Mesenchymal stem cell (in vitro differentiated cells and primary cell): ENCODE data around the gene CHMP3. TPM values are rescaled to one million over a fixed set of nuclear protein-coding genes. Genes with fewer than 3 reads are reported as not detected.

Source experiments
- DNase-seq: peaks from one replicate; pipeline ENCODE4 v3.0.0-alpha.2; 2013
- H2AFZ ChIP-seq: one replicate; pipeline ENCODE4 v1.6.1; 2013; ENCODE audit warnings: low read depth, mild to moderate bottlenecking, control low read depth, inconsistent platforms, low read length, moderate library complexity
- H2AK5ac ChIP-seq: 2 replicates; pipeline ENCODE4 v1.6.1; 2013; ENCODE audit warnings: low read length, moderate library complexity, mild to moderate bottlenecking, inconsistent platforms; ENCODE audit not compliant: severe bottlenecking
- H2BK120ac ChIP-seq: one replicate; pipeline ENCODE4 v1.6.1; 2013; ENCODE audit warnings: low read depth, mild to moderate bottlenecking, inconsistent platforms, low read length, moderate library complexity
- H2BK12ac ChIP-seq, 2 experiments: one replicate each; pipeline ENCODE4 v1.6.1; 2013; ENCODE audit warnings: inconsistent platforms in 2 of 2, low read length in 2 of 2, mild to moderate bottlenecking in 2 of 2, moderate library complexity in 2 of 2, control low read depth in 1 of 2
- H2BK15ac ChIP-seq: one replicate; pipeline ENCODE4 v1.6.1; 2013; ENCODE audit warnings: mild to moderate bottlenecking, low read depth, inconsistent platforms; ENCODE audit not compliant: poor library complexity, severe bottlenecking
- H2BK5ac ChIP-seq: 2 replicates; pipeline ENCODE4 v1.6.1; 2013; ENCODE audit warnings: low read depth, mild to moderate bottlenecking, low read length, control low read depth, inconsistent platforms; ENCODE audit not compliant: poor library complexity, severe bottlenecking
- H3K14ac ChIP-seq, 2 experiments: one replicate each; pipeline ENCODE4 v1.6.1; 2013; ENCODE audit warnings: inconsistent platforms in 2 of 2, low read length in 2 of 2, control low read depth in 1 of 2, mild to moderate bottlenecking in 1 of 2, moderate library complexity in 1 of 2
- H3K18ac ChIP-seq, 2 experiments: one replicate each; pipeline ENCODE4 v1.6.1; 2013; ENCODE audit warnings: inconsistent platforms in 2 of 2, low read length in 2 of 2, control low read depth in 1 of 2, low read depth in 1 of 2, mild to moderate bottlenecking in 1 of 2
- H3K23ac ChIP-seq, 2 experiments: one replicate each; pipeline ENCODE4 v1.6.1; 2013; ENCODE audit warnings: inconsistent platforms in 2 of 2, low read length in 2 of 2, mild to moderate bottlenecking in 2 of 2, moderate library complexity in 2 of 2, control low read depth in 1 of 2
- H3K27ac ChIP-seq: 2 replicates; pipeline ENCODE4 v1.5.1; 2013; ENCODE audit warnings: mild to moderate bottlenecking, moderate library complexity, low read length, control low read depth, inconsistent platforms; ENCODE audit not compliant: poor library complexity, severe bottlenecking
- H3K27me3 ChIP-seq, 2 experiments: 2 replicates each; pipeline versions ENCODE4 v1.6.1 to v1.7.0; 2013; ENCODE audit warnings: low read length in 2 of 2, mild to moderate bottlenecking in 2 of 2, moderate library complexity in 2 of 2, control low read depth in 1 of 2, inconsistent platforms in 1 of 2; ENCODE audit not compliant: control insufficient read depth in 1 of 2, insufficient read depth in 1 of 2
- H3K36me3 ChIP-seq, 2 experiments: 2 replicates each; pipeline versions ENCODE4 v1.6.1 to v1.7.0; 2013; ENCODE audit warnings: low read length in 2 of 2, control low read depth in 1 of 2, inconsistent platforms in 1 of 2, low read depth in 1 of 2, mild to moderate bottlenecking in 1 of 2; ENCODE audit not compliant: insufficient read depth in 2 of 2, control insufficient read depth in 1 of 2
- H3K4ac ChIP-seq, 2 experiments: one replicate each; pipeline ENCODE4 v1.6.1; 2013; ENCODE audit warnings: inconsistent platforms in 2 of 2, low read length in 2 of 2, mild to moderate bottlenecking in 2 of 2, moderate library complexity in 2 of 2, control low read depth in 1 of 2, low read depth in 1 of 2
- H3K4me1 ChIP-seq: 2 replicates; pipeline ENCODE4 v1.6.1; 2013; ENCODE audit warnings: low read depth, low read length, control low read depth; ENCODE audit not compliant: control insufficient read depth, insufficient read depth
- H3K4me2 ChIP-seq: 2 replicates; pipeline ENCODE4 v1.6.1; 2013; ENCODE audit warnings: low read length, mild to moderate bottlenecking, inconsistent platforms; ENCODE audit not compliant: poor library complexity, severe bottlenecking
- H3K4me3 ChIP-seq, 2 experiments: 2 replicates each; pipeline versions ENCODE4 v1.5.1 to v1.7.0; 2013; ENCODE audit warnings: low read length in 2 of 2, mild to moderate bottlenecking in 2 of 2, control low read depth in 1 of 2, low read depth in 1 of 2; ENCODE audit not compliant: insufficient read depth in 1 of 2
- H3K79me1 ChIP-seq: replicated peaks from 2 replicates; pipeline ENCODE4 v1.6.1; 2013; ENCODE audit warnings: mild to moderate bottlenecking, control low read depth, low read length, inconsistent platforms; ENCODE audit not compliant: poor library complexity, severe bottlenecking
- H3K9ac ChIP-seq: 2 replicates; pipeline ENCODE4 v1.7.0; 2013; ENCODE audit warnings: mild to moderate bottlenecking, low read length, moderate library complexity
- H3K9me3 ChIP-seq: 2 replicates; pipeline ENCODE4 v1.7.0; 2013; ENCODE audit warnings: mild to moderate bottlenecking, low read length; ENCODE audit not compliant: control insufficient read depth
- H4K8ac ChIP-seq: one replicate; pipeline ENCODE4 v1.6.1; 2013; ENCODE audit warnings: inconsistent platforms, mild to moderate bottlenecking, low read length, moderate library complexity
- H4K91ac ChIP-seq: one replicate; pipeline ENCODE4 v1.6.1; 2013; ENCODE audit warnings: mild to moderate bottlenecking, low read length, inconsistent platforms
- WGBS: methylation state at CpG from one replicate; pipeline ENCODE4 v1.1.7; 2013; ENCODE audit warnings: mixed read lengths; 5-methylcytosine and 5-hydroxymethylcytosine counted together
- polyA plus RNA-seq, 2 experiments: library from polyadenylated mRNA; stranded (reverse); fragments of 200-250 nt; gene quantifications; one replicate each; pipeline ENCODE4 v1.2.3, GENCODE V29; 2013

The CHMP3 gene
- polyA plus RNA-seq (2013, experiment 1 of 2): 76.1 TPM
- polyA plus RNA-seq (2013, experiment 2 of 2): 77.7 TPM

- Histone ChIP-seq H4K91ac (peak within 1 kb of the TSS; percentile 84), H3K23ac (peak within 1 kb of the TSS in 1 of 2 experiments; percentile 64), H3K14ac (peak within 1 kb of the TSS in 1 of 2 experiments; percentile 94), H3K9ac (peak within 1 kb of the TSS; percentile 100), H3K9me3 (no peaks in the 10 kb centered on the region), H3K27ac (peak within 1 kb of the TSS; percentile 100), H3K4me1 (peaks cover 4% of the 10 kb centered on the region), H2AK5ac (peak within 1 kb of the TSS; percentile 82), H2BK12ac (peak within 1 kb of the TSS; percentile 14 to 65), H2AFZ (peak within 1 kb of the TSS; percentile 93), H3K18ac (peak within 1 kb of the TSS; percentile 94 to 99), H4K8ac (peak within 1 kb of the TSS; percentile 94), H3K4ac (peak within 1 kb of the TSS; percentile 84 to 88), H3K27me3 (no peaks in the 10 kb centered on the region), H3K4me2 (peak within 1 kb of the TSS; percentile 44), H2BK5ac (peak within 1 kb of the TSS; percentile 99), H3K79me1 (peaks cover 11% of the 10 kb centered on the region), H2BK120ac (peak within 1 kb of the TSS; percentile 88), H2BK15ac (peak within 1 kb of the TSS; percentile 95), H3K36me3 (no peaks in the 10 kb centered on the region), H3K4me3 (peak within 1 kb of the TSS; percentile 76 to 97)
- DNase-seq: peak; percentile 97
- WGBS: under 1% methylated on average over 51 of the region's 57 CpGs
These were observed at the start of gene CHMP3 for GRCh38 chr2:86562922-86563649. Gene CHMP3, minus strand, starts transcription at chr2:86563443. Its CDS starts 95 bp downstream, at chr2:86563348.

- H3K23ac ChIP-seq: no peak overlapping the region
- no peak overlapping the region for H2BK5ac ChIP-seq
- no peak overlapping the region for H3K27ac ChIP-seq
- H2BK120ac ChIP-seq: no peak overlapping the region
- no peak overlapping the region for H3K9ac ChIP-seq
- H3K18ac ChIP-seq: no peak overlapping the region
- H3K79me1 ChIP-seq: peaks cover 16% of the 10 kb centered on the region
- no peak overlapping the region for H4K8ac ChIP-seq
- no peak overlapping the region for H3K4ac ChIP-seq
- WGBS: no CpG with 5 or more reads among the region's 1 CpG
- H2BK12ac ChIP-seq: no peak overlapping the region
- H2AFZ ChIP-seq: no peak overlapping the region
- DNase-seq: no peak
- no peak overlapping the region for H2AK5ac ChIP-seq
- H3K9me3 ChIP-seq: no peaks in the 10 kb centered on the region
- H3K27me3 ChIP-seq: no peaks in the 10 kb centered on the region
- no peaks in the 10 kb centered on the region for H3K4me1 ChIP-seq
- H3K14ac ChIP-seq: no peak overlapping the region
- H3K4me2 ChIP-seq: no peak overlapping the region
- H3K4me3 ChIP-seq: no peak overlapping the region
- no peak overlapping the region for H2BK15ac ChIP-seq
- H4K91ac ChIP-seq: no peak overlapping the region
- peaks cover 12 to 83% of the 10 kb centered on the region in 2 experiments for H3K36me3 ChIP-seq
These were observed 47.6 kb upstream of the CHMP3 start for GRCh38 chr2:86610871-86611270.

GRCh38 chr2:86608832-86609410 is 45.7 kb upstream of the CHMP3 start:
- no peak overlapping the region for H3K9ac ChIP-seq
- H3K27me3 ChIP-seq: no peaks in the 10 kb centered on the region
- H3K27ac ChIP-seq: no peak overlapping the region
- H3K18ac ChIP-seq: no peak overlapping the region
- no peak overlapping the region for H2BK5ac ChIP-seq
- no peak overlapping the region for H4K91ac ChIP-seq
- no peak overlapping the region for H2AK5ac ChIP-seq
- no peak overlapping the region for H3K14ac ChIP-seq
- H3K9me3 ChIP-seq: no peaks in the 10 kb centered on the region
- H3K4me1 ChIP-seq: no peaks in the 10 kb centered on the region
- no peak overlapping the region for H3K4ac ChIP-seq
- 82% methylated on average over 2 of the region's 2 CpGs for WGBS
- H4K8ac ChIP-seq: no peak overlapping the region
- H2BK120ac ChIP-seq: no peak overlapping the region
- no peak overlapping the region for H2BK15ac ChIP-seq
- DNase-seq: no peak
- H3K23ac ChIP-seq: no peak overlapping the region
- H3K4me2 ChIP-seq: no peak overlapping the region
- H2BK12ac ChIP-seq: no peak overlapping the region
- peaks cover 8% of the 10 kb centered on the region for H3K79me1 ChIP-seq
- H3K4me3 ChIP-seq: no peak overlapping the region
- H3K36me3 ChIP-seq: peaks cover 10 to 88% of the 10 kb centered on the region in 2 experiments
- H2AFZ ChIP-seq: no peak overlapping the region

- Histone ChIP-seq H2BK15ac (no peak overlapping the region), H3K4me3 (no peak overlapping the region), H3K4me1 (no peaks in the 10 kb centered on the region), H3K4me2 (no peak overlapping the region), H2BK12ac (no peak overlapping the region), H3K9me3 (no peaks in the 10 kb centered on the region), H3K14ac (no peak overlapping the region), H2AFZ (no peak overlapping the region), H3K23ac (no peak overlapping the region), H3K27ac (no peak overlapping the region), H2BK5ac (no peak overlapping the region), H3K36me3 (peaks cover under 1 to 49% of the 10 kb centered on the region in 2 experiments), H2BK120ac (no peak overlapping the region), H3K79me1 (peaks cover 2% of the 10 kb centered on the region), H3K4ac (no peak overlapping the region), H4K91ac (no peak overlapping the region), H3K9ac (no peak overlapping the region), H3K18ac (no peak overlapping the region), H2AK5ac (no peak overlapping the region), H3K27me3 (no peaks in the 10 kb centered on the region), H4K8ac (no peak overlapping the region)
- DNase-seq: no peak
- WGBS: 98% methylated on average over 4 of the region's 4 CpGs
These were observed 40.7 kb upstream of the CHMP3 start for GRCh38 chr2:86603905-86604304.
